ENCODE results near the gene PDE4C.

The PDE4C gene

GRCh38 chr19:18254546-18255503 lies 28.6 kb upstream of the PDE4C start:
- no peak for DNase-seq

GRCh38 chr19:18253716-18254115 lies 27.5 kb upstream of the PDE4C start:
- DNase-seq, result no peak

GRCh38 chr19:18253130-18253529 lies 26.9 kb upstream of the PDE4C start:
- DNase-seq, result no peak

- DNase-seq, result no peak
These were observed 26.1 kb upstream of the PDE4C start for GRCh38 chr19:18252370-18252717.

- DNase-seq, result peak; percentile 84
These were observed 25.5 kb upstream of the PDE4C start for GRCh38 chr19:18251587-18252369.

- DNase-seq, result no peak
These were observed 23.6 kb upstream of the PDE4C start for GRCh38 chr19:18249834-18250233.

GRCh38 chr19:18245297-18245696 lies 19.1 kb upstream of the PDE4C start:
- no peak for DNase-seq

- no peak for DNase-seq
These were observed 13.1 kb upstream of the PDE4C start for GRCh38 chr19:18239303-18239702.

- no peak for DNase-seq
These were observed 8.0 kb upstream of the PDE4C start for GRCh38 chr19:18234194-18234593.

- peak; percentile 55 for DNase-seq
These were observed 7.1 kb upstream of the PDE4C start for GRCh38 chr19:18233224-18233825.

GRCh38 chr19:18232540-18233223 lies 6.4 kb upstream of the PDE4C start:
- peak; percentile 22 for DNase-seq

GRCh38 chr19:18231775-18232174 lies 5.5 kb upstream of the PDE4C start:
- no peak for DNase-seq

GRCh38 chr19:18230941-18231734 lies 4.9 kb upstream of the PDE4C start:
- peak; percentile 14 for DNase-seq

- no peak for DNase-seq
These were observed 3.7 kb upstream of the PDE4C start for GRCh38 chr19:18229915-18230314.

GRCh38 chr19:18229474-18229873 lies 3.2 kb upstream of the PDE4C start:
- no peak for DNase-seq

GRCh38 chr19:18227781-18228271 lies 1.6 kb upstream of the PDE4C start:
- no peak for DNase-seq

GRCh38 chr19:18226956-18227780 lies 930 bp upstream of the PDE4C start:
- DNase-seq, result no peak

GRCh38 chr19:18225355-18225701 lies 910 bp downstream of the PDE4C start:
- no peak for DNase-seq

GRCh38 chr19:18224525-18225354 lies 1.5 kb downstream of the PDE4C start:
- peak; percentile 98 for DNase-seq

- DNase-seq, result peak; percentile 51
These were observed 2.2 kb downstream of the PDE4C start for GRCh38 chr19:18223860-18224524.

All from stimulated activated CD4-positive, alpha-beta T cell treated with anti-CD3 and anti-CD28 coated beads, Interleukin-15, amount 100 ng/mL, for 24 hours (primary cell).